ENCODE measurements around the gene CHD6.

The CHD6 gene

GRCh38 chr20:41406353-41406752 is 211.8 kb downstream of the CHD6 start:
- TF ChIP-seq, protein P1, sequence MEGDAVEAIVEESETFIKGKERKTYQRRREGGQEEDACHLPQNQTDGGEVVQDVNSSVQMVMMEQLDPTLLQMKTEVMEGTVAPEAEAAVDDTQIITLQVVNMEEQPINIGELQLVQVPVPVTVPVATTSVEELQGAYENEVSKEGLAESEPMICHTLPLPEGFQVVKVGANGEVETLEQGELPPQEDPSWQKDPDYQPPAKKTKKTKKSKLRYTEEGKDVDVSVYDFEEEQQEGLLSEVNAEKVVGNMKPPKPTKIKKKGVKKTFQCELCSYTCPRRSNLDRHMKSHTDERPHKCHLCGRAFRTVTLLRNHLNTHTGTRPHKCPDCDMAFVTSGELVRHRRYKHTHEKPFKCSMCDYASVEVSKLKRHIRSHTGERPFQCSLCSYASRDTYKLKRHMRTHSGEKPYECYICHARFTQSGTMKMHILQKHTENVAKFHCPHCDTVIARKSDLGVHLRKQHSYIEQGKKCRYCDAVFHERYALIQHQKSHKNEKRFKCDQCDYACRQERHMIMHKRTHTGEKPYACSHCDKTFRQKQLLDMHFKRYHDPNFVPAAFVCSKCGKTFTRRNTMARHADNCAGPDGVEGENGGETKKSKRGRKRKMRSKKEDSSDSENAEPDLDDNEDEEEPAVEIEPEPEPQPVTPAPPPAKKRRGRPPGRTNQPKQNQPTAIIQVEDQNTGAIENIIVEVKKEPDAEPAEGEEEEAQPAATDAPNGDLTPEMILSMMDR (IDR thresholded peaks at IDR 0.05; ENCODE audit: low read depth, low read length) = no peak
- H3K4me3 ChIP-seq (replicated peaks in 1 of 2; ENCODE audit: low read depth in 2 of 2, low read length in 2 of 2) = no peak overlapping the region
- DNase-seq (ENCODE audit: low read depth in 2 of 2) = no peak

DNA sequence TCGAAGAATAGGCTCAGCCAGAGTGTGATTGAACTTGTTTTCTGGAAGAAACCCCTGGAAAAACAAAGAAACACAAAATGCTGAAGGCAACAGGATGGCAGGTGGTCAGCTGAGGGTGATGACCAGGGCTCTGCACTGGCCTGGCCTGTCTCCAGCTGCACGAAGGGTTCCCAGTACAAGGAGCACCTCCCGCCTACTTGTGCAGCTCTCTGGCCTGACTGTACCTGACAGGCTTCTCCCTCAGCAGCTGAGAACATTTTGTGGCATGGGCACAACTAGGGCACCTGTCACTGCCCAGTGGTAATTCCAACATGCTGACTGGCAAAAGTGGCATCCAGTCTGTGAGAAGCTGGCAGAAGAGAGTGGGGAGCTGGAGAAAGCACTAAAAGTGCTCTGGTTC is 212.7 kb downstream of the CHD6 start:
- no peak overlapping the region for H3K4me3 ChIP-seq (replicated peaks in 1 of 2; ENCODE audit: low read depth in 2 of 2, low read length in 2 of 2)
- TF ChIP-seq, protein P1 (IDR thresholded peaks at IDR 0.05; ENCODE audit: low read depth, low read length) = no peak
- no peak for DNase-seq (ENCODE audit: low read depth in 2 of 2)

DNA sequence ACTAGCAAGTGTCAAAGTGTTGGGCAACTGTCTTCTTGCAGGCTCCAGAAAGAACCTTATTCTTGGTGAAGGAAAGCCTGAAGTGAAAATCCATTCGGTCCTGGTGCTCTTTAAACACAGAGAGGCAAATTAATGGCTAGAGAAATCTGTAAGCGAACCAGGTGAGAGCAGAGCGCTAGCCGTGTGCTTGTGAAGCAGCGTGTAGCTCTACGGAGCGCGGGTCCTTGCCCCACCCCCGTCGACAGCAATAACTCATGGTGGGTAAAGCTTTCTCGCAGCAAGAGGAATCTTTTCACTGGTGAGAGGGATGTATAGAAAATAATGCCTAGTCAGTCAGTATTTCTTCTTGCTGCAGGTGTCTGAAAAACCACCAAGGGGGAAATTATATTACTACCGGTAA is 214.6 kb downstream of the CHD6 start:
- DNase-seq (ENCODE audit: low read depth in 2 of 2) = no peak
- H3K4me3 ChIP-seq (replicated peaks in 1 of 2; ENCODE audit: low read depth in 2 of 2, low read length in 2 of 2) = no peak overlapping the region
- TF ChIP-seq, protein P1 (IDR thresholded peaks at IDR 0.05; ENCODE audit: low read depth, low read length) = no peak

GRCh38 chr20:41398408-41398807 is 219.8 kb downstream of the CHD6 start:
- TF ChIP-seq, protein P1 (IDR thresholded peaks at IDR 0.05; ENCODE audit: low read depth, low read length) = no peak
- peak in 1 of 2 donors; percentile 81 for DNase-seq (ENCODE audit: low read depth in 2 of 2)
- no peak overlapping the region for H3K4me3 ChIP-seq (replicated peaks in 1 of 2; ENCODE audit: low read depth in 2 of 2, low read length in 2 of 2)

GRCh38 chr20:41395667-41396664 is 222.2 kb downstream of the CHD6 start:
- TF ChIP-seq, protein P1 (IDR thresholded peaks at IDR 0.05; ENCODE audit: low read depth, low read length) = no peak
- no peak for DNase-seq (ENCODE audit: low read depth in 2 of 2)
- no peak overlapping the region for H3K4me3 ChIP-seq (replicated peaks in 1 of 2; ENCODE audit: low read depth in 2 of 2, low read length in 2 of 2)

DNA sequence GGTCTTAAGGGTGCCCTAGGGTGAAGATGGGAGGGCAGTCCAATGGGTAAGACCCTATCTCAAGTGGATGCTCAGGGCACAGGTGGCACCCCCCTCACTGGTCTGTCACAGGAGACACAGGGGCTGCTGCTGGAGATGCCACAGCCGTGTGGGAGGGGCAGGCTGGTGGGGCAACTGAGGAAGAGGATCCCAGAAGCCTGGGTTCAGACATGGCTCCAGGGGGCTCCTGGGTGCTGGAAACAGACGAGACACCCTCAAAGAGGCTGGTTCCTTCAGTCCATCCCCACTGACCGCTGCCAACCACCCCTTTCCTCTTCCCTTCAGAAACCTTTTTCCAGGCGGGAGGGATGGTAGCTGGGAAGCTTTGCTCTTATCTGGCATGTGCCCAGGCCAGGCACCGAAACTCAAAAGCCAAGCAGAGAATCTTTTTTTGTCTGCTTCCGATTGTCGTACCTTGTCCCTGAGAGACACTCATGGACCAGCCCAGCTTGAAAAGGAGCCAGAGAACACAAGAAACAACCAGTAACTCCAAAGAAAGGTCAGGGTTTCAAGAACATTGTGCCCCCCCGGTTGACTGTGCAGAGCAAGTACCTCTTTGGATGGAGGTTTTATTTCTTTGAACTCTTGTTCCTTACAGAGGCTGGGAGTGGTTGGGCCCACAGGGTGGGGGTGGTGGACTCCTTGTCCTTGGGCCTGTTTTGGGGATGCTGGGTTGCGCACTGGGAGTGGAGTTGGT is 223.1 kb downstream of the CHD6 start:
- H3K4me3 ChIP-seq (replicated peaks in 1 of 2; ENCODE audit: low read depth in 2 of 2, low read length in 2 of 2) = no peak overlapping the region
- no peak for DNase-seq (ENCODE audit: low read depth in 2 of 2)
- TF ChIP-seq, protein P1 (IDR thresholded peaks at IDR 0.05; ENCODE audit: low read depth, low read length) = no peak
